A673 (cell line): ENCODE data around the gene ESPL1.

Source experiments
- CTCF ChIP-seq: fragments of 300-800, 200-600 bp; sonication (generic); conservative IDR thresholded peaks from 2 replicates; pipeline ENCODE4 v1.5.1; 2017; ENCODE audit warnings: low read depth, mild to moderate bottlenecking, antibody characterized with exemption, low read length, moderate library complexity, mixed read lengths
- EZH2 ChIP-seq: fragments of 200-600 bp; sonication (generic); IDR thresholded peaks from 2 replicates; pipeline ENCODE4 v1.6.1; 2017; ENCODE audit warnings: borderline replicate concordance, low read depth, mild to moderate bottlenecking, mixed read lengths, antibody characterized with exemption, low read length; ENCODE audit not compliant: poor library complexity, severe bottlenecking

- TF ChIP-seq EZH2, result no peak
- no peak for TF ChIP-seq CTCF
Observed at GRCh38 chr12:53267306-53267998, 647 bp upstream of the ESPL1 start.
